Nephron progenitor cell (in vitro differentiated cells): ENCODE data around the gene LONRF3.

Experiments
- DNase-seq: peaks from one replicate; pipeline ENCODE4 v3.0.0; 2021
- H3K27ac Mint-ChIP-seq: 2 replicates; pipeline ENCODE4 v1.8.0; 2021; ENCODE audit warnings: mild to moderate bottlenecking, moderate library complexity, mixed read lengths
- H3K27me3 Mint-ChIP-seq: 2 replicates; pipeline ENCODE4 v1.8.0; 2021; ENCODE audit warnings: mild to moderate bottlenecking, low read depth, mixed read lengths; ENCODE audit not compliant: poor library complexity
- H3K36me3 Mint-ChIP-seq: 2 replicates; pipeline ENCODE4 v1.8.0; 2021; ENCODE audit warnings: low read depth, mixed read lengths
- H3K4me1 Mint-ChIP-seq: 2 replicates; pipeline ENCODE4 v1.8.0; 2021; ENCODE audit warnings: mixed read lengths
- H3K4me3 Mint-ChIP-seq: 2 replicates; pipeline ENCODE4 v1.8.0; 2021; ENCODE audit warnings: mild to moderate bottlenecking, moderate library complexity, mixed read lengths
- H3K9me3 Mint-ChIP-seq: 2 replicates; pipeline ENCODE4 v1.8.0; 2021; ENCODE audit warnings: mild to moderate bottlenecking, moderate library complexity, mixed read lengths
- TF ChIP-seq, protein P1 (sequence below): fragments of 200-600 bp; sonication (generic); IDR thresholded peaks from 2 replicates; pipeline ENCODE4 v1.5.0; 2021; ENCODE audit warnings: antibody characterized with exemption

The LONRF3 gene

DNA sequence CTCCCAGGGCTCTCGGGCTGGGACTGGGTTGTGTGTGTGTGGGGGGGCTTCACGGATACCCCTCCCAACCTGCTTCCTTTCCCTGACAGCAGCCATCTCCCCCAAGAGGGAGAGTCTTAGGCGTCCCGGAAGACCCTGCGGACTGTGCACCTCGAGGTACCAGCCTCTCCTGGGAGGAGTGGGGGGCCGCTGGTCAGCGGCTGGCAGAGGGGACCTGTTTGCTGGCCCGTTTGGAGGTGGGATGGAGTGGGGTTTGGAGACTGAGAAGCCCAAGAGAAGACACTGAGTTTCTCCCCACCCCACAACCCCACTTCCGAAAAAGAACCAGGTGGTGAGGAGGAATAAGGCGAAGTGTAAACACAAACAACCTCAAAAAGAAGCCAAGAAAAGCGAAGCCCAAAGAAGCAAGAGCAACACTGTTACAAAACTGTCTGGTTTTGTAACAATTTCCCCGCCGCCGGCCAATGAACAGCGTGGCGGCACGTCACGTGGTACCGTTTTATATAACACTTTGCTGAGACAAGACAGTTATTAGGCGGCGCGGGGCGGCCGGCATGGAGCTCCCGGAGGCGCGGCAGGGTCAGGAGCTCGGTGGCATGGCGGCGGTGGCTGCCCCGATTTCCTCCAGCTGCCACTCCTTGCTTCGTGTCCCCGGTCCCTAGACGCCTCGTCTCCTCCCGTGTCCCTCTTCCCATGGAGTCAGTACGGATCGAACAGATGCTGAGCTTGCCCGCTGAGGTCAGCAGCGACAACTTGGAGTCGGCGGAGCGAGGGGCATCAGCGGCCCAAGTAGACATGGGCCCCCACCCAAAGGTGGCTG is at the start of gene LONRF3:
Gene LONRF3, plus strand, starts transcription at position 531 of the 820 bp plus-strand sequence. Its CDS starts 163 bp downstream, at position 694.
- TF ChIP-seq, protein P1, sequence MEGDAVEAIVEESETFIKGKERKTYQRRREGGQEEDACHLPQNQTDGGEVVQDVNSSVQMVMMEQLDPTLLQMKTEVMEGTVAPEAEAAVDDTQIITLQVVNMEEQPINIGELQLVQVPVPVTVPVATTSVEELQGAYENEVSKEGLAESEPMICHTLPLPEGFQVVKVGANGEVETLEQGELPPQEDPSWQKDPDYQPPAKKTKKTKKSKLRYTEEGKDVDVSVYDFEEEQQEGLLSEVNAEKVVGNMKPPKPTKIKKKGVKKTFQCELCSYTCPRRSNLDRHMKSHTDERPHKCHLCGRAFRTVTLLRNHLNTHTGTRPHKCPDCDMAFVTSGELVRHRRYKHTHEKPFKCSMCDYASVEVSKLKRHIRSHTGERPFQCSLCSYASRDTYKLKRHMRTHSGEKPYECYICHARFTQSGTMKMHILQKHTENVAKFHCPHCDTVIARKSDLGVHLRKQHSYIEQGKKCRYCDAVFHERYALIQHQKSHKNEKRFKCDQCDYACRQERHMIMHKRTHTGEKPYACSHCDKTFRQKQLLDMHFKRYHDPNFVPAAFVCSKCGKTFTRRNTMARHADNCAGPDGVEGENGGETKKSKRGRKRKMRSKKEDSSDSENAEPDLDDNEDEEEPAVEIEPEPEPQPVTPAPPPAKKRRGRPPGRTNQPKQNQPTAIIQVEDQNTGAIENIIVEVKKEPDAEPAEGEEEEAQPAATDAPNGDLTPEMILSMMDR, result no peak
- H3K27ac Mint-ChIP-seq, result no peak within 1 kb of the TSS
- DNase-seq, result peak; percentile 39

DNA sequence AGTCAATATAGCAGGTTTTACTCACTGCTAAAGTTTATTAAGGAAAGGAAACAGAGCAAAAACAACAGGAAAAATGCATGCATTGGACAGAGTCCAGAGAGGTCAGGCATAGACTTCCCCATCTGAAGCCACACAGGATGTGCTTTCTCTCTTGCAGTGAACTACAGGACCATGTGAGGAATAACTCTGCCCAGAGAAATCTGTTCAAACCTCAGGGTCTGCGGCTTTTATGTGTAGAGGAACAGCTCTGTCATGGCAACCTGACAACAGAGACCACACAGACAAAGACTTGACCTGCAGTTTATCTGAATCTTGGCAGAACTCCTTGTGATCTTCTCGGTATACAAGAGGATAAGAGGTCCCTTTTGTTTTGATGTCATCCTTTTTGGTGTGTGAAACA is 46.3 kb upstream of the LONRF3 start:
- Mint-ChIP-seq H3K4me1 (no peaks in the 10 kb centered on the region), H3K27me3 (no peaks in the 10 kb centered on the region), H3K9me3 (peaks cover 38% of the 10 kb centered on the region), H3K4me3 (no peak overlapping the region), H3K27ac (no peak overlapping the region), H3K36me3 (no peaks in the 10 kb centered on the region)
- DNase-seq, result no peak
- TF ChIP-seq, protein P1, result no peak

More for the DNA sequence above, at the start of gene LONRF3:
- Mint-ChIP-seq H3K4me3 (peak within 1 kb of the TSS; percentile 81), H3K9me3 (peaks cover 46% of the 10 kb centered on the region), H3K27me3 (peaks cover 100% of the 10 kb centered on the region), H3K4me1 (peaks cover 14% of the 10 kb centered on the region), H3K36me3 (no peaks in the 10 kb centered on the region)

DNA sequence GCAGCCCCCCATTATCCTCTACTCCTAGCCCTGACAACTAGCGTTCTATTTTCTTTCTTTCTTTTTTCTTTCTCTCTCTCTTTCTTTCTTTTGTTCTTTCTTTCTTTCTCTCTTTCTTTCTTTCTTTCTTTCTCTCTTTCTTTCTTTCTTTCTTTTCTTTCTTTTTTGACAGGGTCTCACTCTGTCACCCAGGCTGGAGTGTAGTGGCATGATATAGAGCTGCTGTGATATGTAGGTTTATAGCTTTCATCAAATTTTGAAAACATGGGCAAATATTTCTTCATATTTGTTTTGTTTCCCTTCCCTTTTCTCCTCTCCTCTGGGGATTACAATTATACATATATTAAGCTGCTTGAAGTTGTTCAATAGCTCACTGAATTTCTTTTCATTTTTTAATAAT is 39.1 kb upstream of the LONRF3 start:
- no peak overlapping the region for H3K4me3 Mint-ChIP-seq
- H3K9me3 Mint-ChIP-seq, result peaks cover 47% of the 10 kb centered on the region
- DNase-seq, result no peak
- H3K4me1 Mint-ChIP-seq, result no peaks in the 10 kb centered on the region
- TF ChIP-seq, protein P1, result no peak
- H3K27me3 Mint-ChIP-seq, result peaks cover 3% of the 10 kb centered on the region
- no peaks in the 10 kb centered on the region for H3K36me3 Mint-ChIP-seq
- H3K27ac Mint-ChIP-seq, result no peak overlapping the region

DNA sequence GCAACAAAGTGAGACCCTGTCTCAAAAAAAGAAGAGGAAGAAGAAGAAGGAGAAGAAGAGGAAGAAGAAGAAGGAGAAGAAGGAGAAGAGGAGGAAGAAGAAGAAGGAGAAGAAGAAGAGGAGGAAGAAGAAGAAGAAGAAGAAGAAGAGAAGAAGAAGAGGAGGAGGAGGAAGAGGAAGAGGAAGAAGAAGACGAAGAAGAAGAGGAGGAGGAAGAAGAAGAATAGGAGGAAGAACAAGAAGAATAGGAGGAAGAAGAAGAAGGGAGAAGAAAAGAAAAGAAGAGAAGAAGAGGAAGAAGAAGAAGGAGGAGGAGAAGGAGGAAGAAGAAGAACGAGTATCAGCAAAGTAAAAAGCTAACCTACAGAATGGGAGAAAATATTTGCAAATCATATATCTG is 33.3 kb upstream of the LONRF3 start:
- H3K36me3 Mint-ChIP-seq, result no peaks in the 10 kb centered on the region
- H3K9me3 Mint-ChIP-seq, result peaks cover 46% of the 10 kb centered on the region
- no peak overlapping the region for H3K27ac Mint-ChIP-seq
- H3K27me3 Mint-ChIP-seq, result peaks cover 11% of the 10 kb centered on the region
- DNase-seq, result no peak
- H3K4me1 Mint-ChIP-seq, result no peaks in the 10 kb centered on the region
- no peak overlapping the region for H3K4me3 Mint-ChIP-seq
- TF ChIP-seq, protein P1, result no peak

DNA sequence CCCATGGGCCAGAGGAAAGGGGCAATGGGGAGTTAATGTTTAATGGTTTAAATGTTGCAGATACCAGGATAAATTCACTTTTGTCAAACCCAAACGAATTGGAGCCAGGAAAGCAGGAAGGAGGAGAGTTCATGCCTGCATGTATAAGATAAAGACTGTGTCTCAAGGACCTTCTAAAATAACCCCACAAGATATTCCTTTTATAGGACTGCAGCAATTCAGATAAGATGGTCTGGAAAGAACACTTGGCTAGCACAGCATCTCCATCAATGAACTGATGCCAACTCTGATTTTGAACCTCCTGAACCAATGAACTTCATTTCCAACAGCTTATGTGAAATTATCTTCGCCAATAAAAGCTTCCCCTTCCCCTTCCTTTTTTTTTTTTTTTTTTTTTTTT is 31.3 kb upstream of the LONRF3 start:
- Mint-ChIP-seq H3K9me3 (peaks cover 36% of the 10 kb centered on the region), H3K36me3 (no peaks in the 10 kb centered on the region), H3K27ac (no peak overlapping the region), H3K4me1 (no peaks in the 10 kb centered on the region), H3K4me3 (no peak overlapping the region), H3K27me3 (peaks cover 8% of the 10 kb centered on the region)
- TF ChIP-seq, protein P1, result no peak
- DNase-seq, result no peak

DNA sequence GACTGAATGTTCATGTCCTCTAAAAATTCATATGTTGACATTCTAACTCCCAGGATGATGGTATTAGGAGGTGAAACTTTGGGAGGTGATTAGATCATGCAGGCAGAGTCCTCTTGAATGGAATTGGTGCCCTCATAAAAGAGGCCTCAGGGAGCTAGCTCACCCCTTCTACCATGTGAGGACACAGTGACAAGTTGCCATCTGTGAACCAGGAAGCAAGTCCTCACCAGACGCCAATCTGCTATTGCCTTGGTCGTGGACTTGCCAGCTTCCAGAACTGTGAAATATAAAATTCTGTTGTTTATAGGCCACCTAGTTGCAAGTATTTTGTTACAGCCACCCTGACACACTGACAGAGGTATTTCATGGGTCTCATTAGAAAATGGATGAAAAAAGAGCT is 28.5 kb upstream of the LONRF3 start:
- Mint-ChIP-seq H3K4me1 (no peaks in the 10 kb centered on the region), H3K9me3 (peaks cover 32% of the 10 kb centered on the region), H3K4me3 (no peak overlapping the region), H3K27me3 (peaks cover 12% of the 10 kb centered on the region), H3K36me3 (no peaks in the 10 kb centered on the region), H3K27ac (no peak overlapping the region)
- DNase-seq, result no peak
- TF ChIP-seq, protein P1, result no peak
